ENCODE measurements around the gene PRRC2B. TPM values are rescaled to one million over a fixed set of nuclear protein-coding genes. Genes with fewer than 3 reads are reported as not detected.

The PRRC2B gene
- total and polyA plus RNA-seq, 4 donors: 10.3 to 44.3 (median 27.0) TPM

DNA sequence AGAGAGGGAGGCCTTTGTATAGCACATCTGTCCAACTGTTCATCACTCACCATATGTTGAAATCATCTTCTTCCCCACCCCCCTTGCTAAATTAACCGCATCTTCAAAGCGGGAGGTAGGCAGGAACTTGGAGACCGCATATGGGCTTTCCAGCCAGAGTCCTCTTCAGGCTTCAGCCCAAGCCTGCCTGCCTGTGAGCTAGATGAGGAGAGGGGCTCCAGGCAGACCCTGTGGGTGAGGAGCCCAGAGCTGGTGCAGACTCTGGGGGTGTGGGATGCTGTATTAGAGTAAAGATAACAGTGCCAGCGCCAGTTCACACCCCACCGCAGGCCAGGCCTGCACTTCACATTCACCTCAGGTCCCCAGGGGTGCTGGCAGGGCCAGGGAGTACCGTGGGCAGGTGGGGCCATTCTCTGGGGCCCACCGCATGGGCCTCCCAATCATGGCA lies 16.2 kb downstream of the PRRC2B start:
- Histone ChIP-seq H3K4me3 (ENCODE audit: low read depth in 1 of 3, low read length in 3 of 3) (no peak overlapping the region), H3K4me1 (ENCODE audit: control insufficient read depth in 4 of 4, insufficient read depth in 4 of 4, low read length in 3 of 4) (peaks cover 20 to 59% (median 49%) of the 10 kb centered on the region in 4 donors), H3K36me3 (ENCODE audit: control insufficient read depth in 4 of 4, insufficient read depth in 3 of 4, low read depth in 1 of 4, low read length in 3 of 4) (no peaks in the 10 kb centered on the region), H3K27ac (ENCODE audit: low read depth in 1 of 2, low read length in 2 of 2) (no peak overlapping the region), H3K9me3 (ENCODE audit: control insufficient read depth in 4 of 4, low read length in 3 of 4) (no peaks in the 10 kb centered on the region), H3K27me3 (ENCODE audit: control insufficient read depth in 4 of 4, insufficient read depth in 4 of 4, low read length in 3 of 4) (no peaks in the 10 kb centered on the region), H3K9ac (ENCODE audit: low read depth in 1 of 2, low read length in 2 of 2) (no peak overlapping the region)
- DNase-seq (ENCODE audit: low spot score): no peak
- TF ChIP-seq JUND (IDR thresholded peaks at IDR 0.05) (no peak), FOXA2 (IDR thresholded peaks at IDR 0.05) (no peak), YY1 (IDR thresholded peaks at IDR 0.05) (no peak), FOXA1 (IDR thresholded peaks at IDR 0.05) (no peak), TAF1 (conservative IDR thresholded peaks at IDR 0.05) (no peak), EGR1 (IDR thresholded peaks at IDR 0.05; ENCODE audit: low read depth in 2 of 2) (no peak), HNF4G (IDR thresholded peaks at IDR 0.05) (no peak), NR2F2 (IDR thresholded peaks at IDR 0.05) (no peak), GABPA (IDR thresholded peaks at IDR 0.05 in 1 of 2, conservative IDR thresholded peaks at IDR 0.05 in 1 of 2) (no peak), RAD21 (IDR thresholded peaks at IDR 0.05) (no peak), SP1 (IDR thresholded peaks at IDR 0.05) (no peak)
- TF ChIP-seq, protein P1, sequence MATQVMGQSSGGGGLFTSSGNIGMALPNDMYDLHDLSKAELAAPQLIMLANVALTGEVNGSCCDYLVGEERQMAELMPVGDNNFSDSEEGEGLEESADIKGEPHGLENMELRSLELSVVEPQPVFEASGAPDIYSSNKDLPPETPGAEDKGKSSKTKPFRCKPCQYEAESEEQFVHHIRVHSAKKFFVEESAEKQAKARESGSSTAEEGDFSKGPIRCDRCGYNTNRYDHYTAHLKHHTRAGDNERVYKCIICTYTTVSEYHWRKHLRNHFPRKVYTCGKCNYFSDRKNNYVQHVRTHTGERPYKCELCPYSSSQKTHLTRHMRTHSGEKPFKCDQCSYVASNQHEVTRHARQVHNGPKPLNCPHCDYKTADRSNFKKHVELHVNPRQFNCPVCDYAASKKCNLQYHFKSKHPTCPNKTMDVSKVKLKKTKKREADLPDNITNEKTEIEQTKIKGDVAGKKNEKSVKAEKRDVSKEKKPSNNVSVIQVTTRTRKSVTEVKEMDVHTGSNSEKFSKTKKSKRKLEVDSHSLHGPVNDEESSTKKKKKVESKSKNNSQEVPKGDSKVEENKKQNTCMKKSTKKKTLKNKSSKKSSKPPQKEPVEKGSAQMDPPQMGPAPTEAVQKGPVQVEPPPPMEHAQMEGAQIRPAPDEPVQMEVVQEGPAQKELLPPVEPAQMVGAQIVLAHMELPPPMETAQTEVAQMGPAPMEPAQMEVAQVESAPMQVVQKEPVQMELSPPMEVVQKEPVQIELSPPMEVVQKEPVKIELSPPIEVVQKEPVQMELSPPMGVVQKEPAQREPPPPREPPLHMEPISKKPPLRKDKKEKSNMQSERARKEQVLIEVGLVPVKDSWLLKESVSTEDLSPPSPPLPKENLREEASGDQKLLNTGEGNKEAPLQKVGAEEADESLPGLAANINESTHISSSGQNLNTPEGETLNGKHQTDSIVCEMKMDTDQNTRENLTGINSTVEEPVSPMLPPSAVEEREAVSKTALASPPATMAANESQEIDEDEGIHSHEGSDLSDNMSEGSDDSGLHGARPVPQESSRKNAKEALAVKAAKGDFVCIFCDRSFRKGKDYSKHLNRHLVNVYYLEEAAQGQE (IDR thresholded peaks at IDR 0.05): no peak
- TF ChIP-seq, protein P2, sequence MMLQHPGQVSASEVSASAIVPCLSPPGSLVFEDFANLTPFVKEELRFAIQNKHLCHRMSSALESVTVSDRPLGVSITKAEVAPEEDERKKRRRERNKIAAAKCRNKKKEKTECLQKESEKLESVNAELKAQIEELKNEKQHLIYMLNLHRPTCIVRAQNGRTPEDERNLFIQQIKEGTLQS (IDR thresholded peaks at IDR 0.05): no peak
- TF ChIP-seq, protein P3, sequence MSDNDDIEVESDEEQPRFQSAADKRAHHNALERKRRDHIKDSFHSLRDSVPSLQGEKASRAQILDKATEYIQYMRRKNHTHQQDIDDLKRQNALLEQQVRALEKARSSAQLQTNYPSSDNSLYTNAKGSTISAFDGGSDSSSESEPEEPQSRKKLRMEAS (IDR thresholded peaks at IDR 0.05): no peak
- 76% methylated on average over 7 of the region's 7 CpGs for WGBS

DNA sequence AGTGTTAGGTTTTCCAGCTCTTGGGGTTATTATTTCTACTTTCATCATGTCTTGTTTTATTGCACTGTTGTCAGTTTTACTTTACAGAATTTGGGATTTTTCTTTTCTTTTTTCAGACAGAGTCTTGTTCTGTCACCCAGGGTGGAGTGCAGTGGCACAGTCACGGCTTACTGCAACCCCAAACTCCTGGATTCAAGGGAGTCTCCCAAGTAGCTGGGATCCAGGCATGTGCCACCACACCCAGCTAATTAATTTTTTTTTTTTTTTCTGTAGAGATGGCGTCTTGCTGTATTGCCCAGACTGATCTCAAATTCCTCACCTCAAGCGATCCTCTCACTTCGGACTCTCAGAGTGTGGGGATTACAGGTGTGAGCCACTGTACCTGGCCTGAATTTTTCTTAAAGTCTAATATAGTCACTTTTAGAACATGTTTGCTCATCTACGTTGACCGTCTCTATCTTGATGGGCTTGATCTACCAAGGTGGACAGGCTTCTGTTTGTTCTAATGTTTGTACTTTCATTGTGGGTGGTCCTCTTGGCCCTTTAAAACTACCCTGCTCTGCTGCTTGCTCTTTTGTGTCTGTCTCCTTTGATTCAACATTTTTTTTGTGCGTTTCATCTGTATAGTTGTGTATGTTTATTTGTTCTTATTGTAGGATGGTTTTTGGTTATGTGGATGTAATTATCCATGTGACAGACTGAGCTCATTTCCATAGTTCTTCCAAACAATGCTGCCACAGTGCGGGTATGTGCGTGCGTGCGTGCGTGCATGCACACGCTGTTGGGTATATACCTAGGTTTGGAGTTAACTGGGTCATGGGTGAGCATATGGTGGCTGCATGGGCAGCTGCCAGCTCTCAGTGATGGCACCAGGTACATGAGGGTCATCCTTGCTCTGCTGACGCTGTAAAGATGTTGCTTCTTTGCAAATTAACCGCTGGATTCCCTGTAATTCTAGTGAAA lies 18.1 kb downstream of the PRRC2B start:
- no peaks in the 10 kb centered on the region for H3K36me3 ChIP-seq (ENCODE audit: control insufficient read depth in 4 of 4, insufficient read depth in 3 of 4, low read depth in 1 of 4, low read length in 3 of 4)
- H3K4me1 ChIP-seq (ENCODE audit: control insufficient read depth in 4 of 4, insufficient read depth in 4 of 4, low read length in 3 of 4): peaks cover 15 to 40% (median 32%) of the 10 kb centered on the region in 4 donors
- no peaks in the 10 kb centered on the region for H3K9me3 ChIP-seq (ENCODE audit: control insufficient read depth in 4 of 4, low read length in 3 of 4)
- no peak overlapping the region for H3K27ac ChIP-seq (ENCODE audit: low read depth in 1 of 2, low read length in 2 of 2)
- WGBS: 83% methylated on average over 15 of the region's 15 CpGs
- H3K27me3 ChIP-seq (ENCODE audit: control insufficient read depth in 4 of 4, insufficient read depth in 4 of 4, low read length in 3 of 4): no peaks in the 10 kb centered on the region
- TF ChIP-seq, protein P3 (IDR thresholded peaks at IDR 0.05): no peak
- no peak for TF ChIP-seq NR2F2 (IDR thresholded peaks at IDR 0.05)
- no peak for DNase-seq (ENCODE audit: low spot score)
- no peak overlapping the region for H3K9ac ChIP-seq (ENCODE audit: low read depth in 1 of 2, low read length in 2 of 2)
- H3K4me3 ChIP-seq (ENCODE audit: low read depth in 1 of 3, low read length in 3 of 3): no peak overlapping the region

Measured in liver (tissue), 9 donors.